Esophagus squamous epithelium (tissue), 4 donors: ENCODE measurements around the gene MEN1.

Experiments used
- POLR2A ChIP-seq, 4 donors: fragments of 450-650 bp; IDR thresholded peaks; one replicate each; pipeline ENCODE4 v1.6.1; 2017; ENCODE audit warnings: antibody characterized with exemption in 4 of 4, mild to moderate bottlenecking in 4 of 4, moderate library complexity in 3 of 4
- TF ChIP-seq, protein P1 (sequence below), 6 experiments: fragments of 450-650 bp in 4 of 6; fragments of 200-600 bp in 2 of 6; sonication (generic) in 2 of 6; IDR thresholded peaks; one replicate each; pipeline ENCODE4 v1.5.1; 2016 to 2019; ENCODE audit warnings: antibody characterized with exemption in 6 of 6, mild to moderate bottlenecking in 4 of 6, moderate library complexity in 4 of 6

DNA sequence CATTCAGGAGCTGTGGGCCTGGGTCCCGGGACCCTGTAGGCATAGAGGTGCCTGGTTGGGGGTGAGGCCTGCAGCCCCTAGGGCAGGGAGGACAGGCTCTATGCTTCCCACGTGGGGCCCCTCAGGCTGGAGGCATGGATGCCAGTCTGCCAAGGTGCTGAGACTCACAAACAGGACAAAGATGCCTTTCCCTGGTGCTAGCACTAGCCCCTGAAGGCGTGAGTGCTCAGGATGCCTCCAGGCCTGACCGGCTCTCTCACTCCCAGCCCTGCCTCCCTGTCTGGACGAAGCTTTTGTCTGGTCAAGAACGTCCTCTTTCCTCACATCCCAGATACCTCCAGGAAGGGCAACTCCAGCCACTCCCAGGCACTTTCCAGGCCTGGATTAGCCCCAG is 32.0 kb upstream of the MEN1 start:
- TF ChIP-seq, protein P1, sequence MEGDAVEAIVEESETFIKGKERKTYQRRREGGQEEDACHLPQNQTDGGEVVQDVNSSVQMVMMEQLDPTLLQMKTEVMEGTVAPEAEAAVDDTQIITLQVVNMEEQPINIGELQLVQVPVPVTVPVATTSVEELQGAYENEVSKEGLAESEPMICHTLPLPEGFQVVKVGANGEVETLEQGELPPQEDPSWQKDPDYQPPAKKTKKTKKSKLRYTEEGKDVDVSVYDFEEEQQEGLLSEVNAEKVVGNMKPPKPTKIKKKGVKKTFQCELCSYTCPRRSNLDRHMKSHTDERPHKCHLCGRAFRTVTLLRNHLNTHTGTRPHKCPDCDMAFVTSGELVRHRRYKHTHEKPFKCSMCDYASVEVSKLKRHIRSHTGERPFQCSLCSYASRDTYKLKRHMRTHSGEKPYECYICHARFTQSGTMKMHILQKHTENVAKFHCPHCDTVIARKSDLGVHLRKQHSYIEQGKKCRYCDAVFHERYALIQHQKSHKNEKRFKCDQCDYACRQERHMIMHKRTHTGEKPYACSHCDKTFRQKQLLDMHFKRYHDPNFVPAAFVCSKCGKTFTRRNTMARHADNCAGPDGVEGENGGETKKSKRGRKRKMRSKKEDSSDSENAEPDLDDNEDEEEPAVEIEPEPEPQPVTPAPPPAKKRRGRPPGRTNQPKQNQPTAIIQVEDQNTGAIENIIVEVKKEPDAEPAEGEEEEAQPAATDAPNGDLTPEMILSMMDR (IDR thresholded peaks at IDR 0.05): no peak
- no peak for TF ChIP-seq POLR2A (IDR thresholded peaks at IDR 0.05)
